GM12892 (cell line): ENCODE results near the gene DAGLB.

Source experiments
- POLR2A ChIP-seq: IDR thresholded peaks from 2 replicates; pipeline ENCODE4 v1.6.1; 2011; ENCODE audit warnings: low read depth, low read length, control low read depth
- POLR2AphosphoS5 ChIP-seq: IDR thresholded peaks from 2 replicates; pipeline ENCODE4 v1.6.1; 2011; ENCODE audit warnings: low read depth, low read length, control low read depth
- TAF1 ChIP-seq: IDR thresholded peaks from 2 replicates; pipeline ENCODE4 v1.6.1; 2011; ENCODE audit warnings: low read depth, mild to moderate bottlenecking, control low read depth, low read length, borderline replicate concordance

GRCh38 chr7:6435486-6436384, 12.0 kb downstream of the DAGLB start:
- TF ChIP-seq POLR2AphosphoS5 (no peak), POLR2A (no peak), TAF1 (no peak)
